ENCODE measurements around the gene PTGER3. TPM values are rescaled to one million over a fixed set of nuclear protein-coding genes. Genes with fewer than 3 reads are reported as not detected.
"Not testable (repeated sequence)": the region's sequence is repeated elsewhere in the genome, so short reads cannot be mapped to it uniquely, and the experiment has no call there.

PTGER3 gene
- total RNA-seq, 1 donor from 2014 or later, result not detected

- Mint-ChIP-seq H3K4me3 (no peak overlapping the region), H3K4me1 (no peaks in the 10 kb centered on the region), H3K27ac (ENCODE audit: unreplicated experiment) (no peak overlapping the region), H3K36me3 (ENCODE audit: low read depth) (no peaks in the 10 kb centered on the region), H3K9me3 (peaks cover 2% of the 10 kb centered on the region), H3K27me3 (ENCODE audit: low read depth) (peaks cover 19% of the 10 kb centered on the region)
- no peak for TF ChIP-seq CTCF (conservative IDR thresholded peaks at IDR 0.05)
- DNase-seq (ENCODE audit: low read depth, low spot score), result no peak
Measured at GRCh38 chr1:70947835-70948234, 99.8 kb downstream of the PTGER3 start.

- H3K4me1 Mint-ChIP-seq, result no peaks in the 10 kb centered on the region
- no peak for TF ChIP-seq CTCF (conservative IDR thresholded peaks at IDR 0.05)
Measured at GRCh38 chr1:70945676-70946075, 101.9 kb downstream of the PTGER3 start.

GRCh38 chr1:70945251-70945650 is 102.4 kb downstream of the PTGER3 start:
- Mint-ChIP-seq H3K27ac (ENCODE audit: unreplicated experiment) (no peak overlapping the region), H3K36me3 (ENCODE audit: low read depth) (no peaks in the 10 kb centered on the region), H3K4me1 (no peaks in the 10 kb centered on the region), H3K27me3 (ENCODE audit: low read depth) (peaks cover 11% of the 10 kb centered on the region), H3K4me3 (no peak overlapping the region), H3K9me3 (peaks cover 6% of the 10 kb centered on the region)
- DNase-seq (ENCODE audit: low read depth, low spot score), result no peak
- no peak for TF ChIP-seq CTCF (conservative IDR thresholded peaks at IDR 0.05)

More at GRCh38 chr1:70945676-70946075, 101.9 kb downstream of the PTGER3 start:
- Mint-ChIP-seq H3K4me3 (no peak overlapping the region), H3K27me3 (ENCODE audit: low read depth) (peaks cover 11% of the 10 kb centered on the region), H3K9me3 (peaks cover 5% of the 10 kb centered on the region), H3K27ac (ENCODE audit: unreplicated experiment) (no peak overlapping the region), H3K36me3 (ENCODE audit: low read depth) (no peaks in the 10 kb centered on the region)
- DNase-seq (ENCODE audit: low read depth, low spot score), result no peak

GRCh38 chr1:70941563-70941962 is 106.1 kb downstream of the PTGER3 start:
- H3K36me3 Mint-ChIP-seq (ENCODE audit: low read depth), result no peaks in the 10 kb centered on the region
- H3K4me1 Mint-ChIP-seq, result no peaks in the 10 kb centered on the region
- no peaks in the 10 kb centered on the region for H3K27me3 Mint-ChIP-seq (ENCODE audit: low read depth)
- no peak overlapping the region for H3K4me3 Mint-ChIP-seq
- DNase-seq (ENCODE audit: low read depth, low spot score), result no peak
- TF ChIP-seq CTCF (conservative IDR thresholded peaks at IDR 0.05), result no peak
- H3K9me3 Mint-ChIP-seq, result peaks cover 12% of the 10 kb centered on the region
- H3K27ac Mint-ChIP-seq (ENCODE audit: unreplicated experiment), result no peak overlapping the region

GRCh38 chr1:70940398-70940797 is 107.2 kb downstream of the PTGER3 start:
- not testable (repeated sequence) for H3K4me3 Mint-ChIP-seq; DNase-seq (ENCODE audit: low read depth, low spot score); H3K27ac Mint-ChIP-seq (ENCODE audit: unreplicated experiment); H3K36me3 Mint-ChIP-seq (ENCODE audit: low read depth); H3K4me1 Mint-ChIP-seq; H3K27me3 Mint-ChIP-seq (ENCODE audit: low read depth)
- H3K9me3 Mint-ChIP-seq, result peaks cover 12% of the 10 kb centered on the region

- no peak for TF ChIP-seq CTCF (conservative IDR thresholded peaks at IDR 0.05)
- Mint-ChIP-seq H3K4me3 (no peak overlapping the region), H3K9me3 (peaks cover 3% of the 10 kb centered on the region), H3K36me3 (ENCODE audit: low read depth) (no peaks in the 10 kb centered on the region), H3K27ac (ENCODE audit: unreplicated experiment) (no peak overlapping the region), H3K4me1 (no peaks in the 10 kb centered on the region), H3K27me3 (ENCODE audit: low read depth) (peaks cover 14% of the 10 kb centered on the region)
- no peak for DNase-seq (ENCODE audit: low read depth, low spot score)
Measured at GRCh38 chr1:70934194-70934961, 113.2 kb downstream of the PTGER3 start.
